Cardiac muscle cell (in vitro differentiated cells and primary cell): Measurements from ENCODE around the gene CADM1. TPM values are rescaled to one million over a fixed set of nuclear protein-coding genes. Genes with fewer than 3 reads are reported as not detected.

ENCODE experiments used
- DNase-seq, 2 donors: peaks; one replicate each; pipeline versions ENCODE4 v3.0.0 to v3.0.0-alpha.2; 2010 to 2017; ENCODE audit warnings: low read depth in 1 of 2, low spot score in 1 of 2
- H3K27ac ChIP-seq: fragments of 200-600 bp; sonication (generic); 2 replicates; pipeline ENCODE4 v1.5.1; 2016
- H3K27me3 ChIP-seq: fragments of 200-600 bp; sonication (generic); 2 replicates; pipeline ENCODE4 v1.6.0; 2016; ENCODE audit warnings: control low read depth
- H3K36me3 ChIP-seq: fragments of 200-600 bp; sonication (generic); 2 replicates; pipeline ENCODE4 v1.5.1; 2016; ENCODE audit warnings: control low read depth
- H3K4me1 ChIP-seq: fragments of 200-600 bp; sonication (generic); 2 replicates; pipeline ENCODE4 v1.8.1; 2017; ENCODE audit warnings: low read depth, mild to moderate bottlenecking, mixed run types
- H3K4me3 ChIP-seq: fragments of 200-600 bp; sonication (generic); 2 replicates; pipeline ENCODE4 v1.5.1; 2016; ENCODE audit warnings: mild to moderate bottlenecking
- H3K9me3 ChIP-seq: fragments of 200-600 bp; sonication (generic); 2 replicates; pipeline ENCODE4 v1.5.1; 2017; ENCODE audit warnings: low read depth, mild to moderate bottlenecking, control low read depth
- polyA plus RNA-seq: library from polyadenylated mRNA; unstranded; fragments of >200 nt; fragmentation: Nextera tagmentation; extraction: Ambion mirVana; gene quantifications from 2 replicates; pipeline ENCODE4 v1.2.1, GENCODE V29; 2016
- total RNA-seq: library from RNA; depleted of rRNA; stranded (reverse); fragments of >200 nt; gene quantifications from 2 replicates; pipeline ENCODE4 v1.2.3, GENCODE V29; 2016
- TF ChIP-seq, protein P1 (sequence below): IDR thresholded peaks from 2 replicates; pipeline ENCODE4 v1.5.1; 2012; ENCODE audit warnings: low read depth, mild to moderate bottlenecking, low read length

Gene CADM1
- total and polyA plus RNA-seq, 2 experiments from 2014 or later = 113 to 149 TPM

DNA sequence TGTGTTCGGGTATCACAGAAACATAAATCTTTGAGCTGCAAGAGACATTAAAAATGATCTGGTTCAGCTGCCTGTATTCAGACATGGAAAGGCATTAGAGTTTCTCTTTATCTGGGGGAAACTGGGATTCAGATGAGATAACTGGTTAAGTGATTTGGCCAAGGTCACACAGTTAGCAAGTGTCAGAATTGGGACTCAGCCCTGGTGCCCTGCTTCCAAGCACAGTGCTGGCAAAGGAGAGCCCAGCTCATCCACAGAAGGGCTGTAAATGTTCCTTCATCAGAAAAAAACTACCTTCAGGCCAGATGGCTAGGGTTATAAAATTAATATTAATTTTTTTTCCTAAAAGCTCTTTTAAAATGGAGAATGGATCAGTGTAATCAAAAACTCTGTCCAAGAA, 20.4 kb upstream of the CADM1 start:
- DNase-seq = no peak
- no peaks in the 10 kb centered on the region for H3K27me3 ChIP-seq
- TF ChIP-seq, protein P1, sequence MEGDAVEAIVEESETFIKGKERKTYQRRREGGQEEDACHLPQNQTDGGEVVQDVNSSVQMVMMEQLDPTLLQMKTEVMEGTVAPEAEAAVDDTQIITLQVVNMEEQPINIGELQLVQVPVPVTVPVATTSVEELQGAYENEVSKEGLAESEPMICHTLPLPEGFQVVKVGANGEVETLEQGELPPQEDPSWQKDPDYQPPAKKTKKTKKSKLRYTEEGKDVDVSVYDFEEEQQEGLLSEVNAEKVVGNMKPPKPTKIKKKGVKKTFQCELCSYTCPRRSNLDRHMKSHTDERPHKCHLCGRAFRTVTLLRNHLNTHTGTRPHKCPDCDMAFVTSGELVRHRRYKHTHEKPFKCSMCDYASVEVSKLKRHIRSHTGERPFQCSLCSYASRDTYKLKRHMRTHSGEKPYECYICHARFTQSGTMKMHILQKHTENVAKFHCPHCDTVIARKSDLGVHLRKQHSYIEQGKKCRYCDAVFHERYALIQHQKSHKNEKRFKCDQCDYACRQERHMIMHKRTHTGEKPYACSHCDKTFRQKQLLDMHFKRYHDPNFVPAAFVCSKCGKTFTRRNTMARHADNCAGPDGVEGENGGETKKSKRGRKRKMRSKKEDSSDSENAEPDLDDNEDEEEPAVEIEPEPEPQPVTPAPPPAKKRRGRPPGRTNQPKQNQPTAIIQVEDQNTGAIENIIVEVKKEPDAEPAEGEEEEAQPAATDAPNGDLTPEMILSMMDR = no peak
- no peaks in the 10 kb centered on the region for H3K4me1 ChIP-seq
- no peaks in the 10 kb centered on the region for H3K9me3 ChIP-seq
- no peak overlapping the region for H3K27ac ChIP-seq
- no peaks in the 10 kb centered on the region for H3K36me3 ChIP-seq
- no peak overlapping the region for H3K4me3 ChIP-seq

DNA sequence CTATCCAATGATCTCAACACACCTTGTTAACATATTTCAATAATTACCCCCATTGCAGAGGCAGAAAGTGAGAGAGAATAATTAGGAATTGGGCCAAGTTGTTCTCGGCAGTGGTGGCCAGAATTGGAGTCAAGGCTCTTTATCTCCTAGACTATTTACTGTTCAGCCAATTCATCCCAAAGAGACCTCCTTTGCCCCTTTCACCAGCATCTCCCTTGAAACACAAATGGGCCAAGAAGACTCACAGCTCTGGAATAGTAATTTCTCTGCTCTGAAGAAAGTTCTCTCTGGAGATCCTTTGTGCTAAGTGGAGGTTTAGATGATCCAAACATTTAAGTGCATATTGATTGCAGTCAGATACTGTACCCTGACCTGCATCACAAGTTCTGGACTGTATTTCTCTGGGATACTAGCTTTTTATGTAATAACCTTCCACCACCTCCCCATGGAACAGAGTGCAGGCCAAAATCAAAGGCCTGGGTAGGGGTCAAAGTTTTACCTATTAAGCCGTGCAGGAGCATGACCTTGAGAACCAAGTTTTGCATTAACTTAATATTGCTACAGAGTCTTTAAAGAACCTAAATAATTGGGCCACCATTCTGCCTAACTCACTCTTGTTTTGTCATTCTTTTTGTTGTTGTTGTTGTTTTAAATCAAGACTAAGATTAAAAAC, 19.6 kb upstream of the CADM1 start:
- TF ChIP-seq, protein P1 = no peak
- no peaks in the 10 kb centered on the region for H3K27me3 ChIP-seq

DNA sequence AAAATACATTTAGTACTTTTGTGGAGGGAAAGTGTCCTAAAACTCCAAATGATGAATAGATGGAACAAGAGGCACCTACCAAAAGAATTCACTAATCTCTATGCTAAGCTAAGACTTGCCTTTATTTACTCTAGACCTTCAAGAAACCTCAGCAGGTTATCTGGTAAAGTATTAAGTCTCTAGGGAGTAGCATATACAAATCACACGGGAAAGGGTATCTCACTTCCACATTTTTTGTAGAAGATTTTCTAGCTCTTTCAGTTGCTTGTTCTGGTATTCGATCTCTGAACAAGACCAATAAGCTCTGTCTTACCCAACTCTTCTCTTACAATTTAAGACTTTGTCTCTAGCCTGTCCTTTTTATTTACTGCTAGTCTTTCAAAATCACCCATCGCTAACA, 18.1 kb upstream of the CADM1 start:
- no peak for DNase-seq

More for the DNA sequence above, 19.6 kb upstream of the CADM1 start:
- Histone ChIP-seq H3K4me1 (no peaks in the 10 kb centered on the region), H3K4me3 (no peak overlapping the region), H3K9me3 (no peaks in the 10 kb centered on the region), H3K36me3 (no peaks in the 10 kb centered on the region), H3K27ac (no peak overlapping the region)
- DNase-seq = no peak

DNA sequence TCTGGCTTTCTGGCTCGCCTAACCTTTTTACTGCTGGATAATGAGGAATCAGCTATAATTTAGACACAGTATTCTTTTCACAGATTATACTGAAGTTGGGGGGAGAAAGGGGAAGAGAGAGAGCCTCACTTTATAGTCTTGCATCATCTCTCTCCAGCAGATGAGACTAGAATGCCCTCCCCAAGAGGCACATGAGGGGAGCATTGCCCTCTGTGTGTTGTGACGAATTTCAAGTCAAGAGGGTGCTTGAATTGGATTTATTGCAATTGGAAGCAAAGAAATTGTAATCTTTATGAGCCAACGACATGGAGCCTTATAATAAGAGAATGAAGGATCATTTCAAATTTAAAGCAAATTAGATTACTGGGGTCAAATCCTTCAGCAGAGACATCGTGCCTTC, 17.6 kb upstream of the CADM1 start:
- TF ChIP-seq, protein P1 = no peak
- Histone ChIP-seq H3K4me1 (no peaks in the 10 kb centered on the region), H3K36me3 (no peaks in the 10 kb centered on the region), H3K9me3 (no peaks in the 10 kb centered on the region), H3K27ac (no peak overlapping the region), H3K27me3 (no peaks in the 10 kb centered on the region), H3K4me3 (no peak overlapping the region)
- no peak for DNase-seq

More for the DNA sequence above, 18.1 kb upstream of the CADM1 start:
- H3K9me3 ChIP-seq = no peaks in the 10 kb centered on the region
- no peak overlapping the region for H3K4me3 ChIP-seq
- TF ChIP-seq, protein P1 = no peak
- no peaks in the 10 kb centered on the region for H3K4me1 ChIP-seq
- H3K36me3 ChIP-seq = no peaks in the 10 kb centered on the region
- no peaks in the 10 kb centered on the region for H3K27me3 ChIP-seq
- H3K27ac ChIP-seq = no peak overlapping the region

DNA sequence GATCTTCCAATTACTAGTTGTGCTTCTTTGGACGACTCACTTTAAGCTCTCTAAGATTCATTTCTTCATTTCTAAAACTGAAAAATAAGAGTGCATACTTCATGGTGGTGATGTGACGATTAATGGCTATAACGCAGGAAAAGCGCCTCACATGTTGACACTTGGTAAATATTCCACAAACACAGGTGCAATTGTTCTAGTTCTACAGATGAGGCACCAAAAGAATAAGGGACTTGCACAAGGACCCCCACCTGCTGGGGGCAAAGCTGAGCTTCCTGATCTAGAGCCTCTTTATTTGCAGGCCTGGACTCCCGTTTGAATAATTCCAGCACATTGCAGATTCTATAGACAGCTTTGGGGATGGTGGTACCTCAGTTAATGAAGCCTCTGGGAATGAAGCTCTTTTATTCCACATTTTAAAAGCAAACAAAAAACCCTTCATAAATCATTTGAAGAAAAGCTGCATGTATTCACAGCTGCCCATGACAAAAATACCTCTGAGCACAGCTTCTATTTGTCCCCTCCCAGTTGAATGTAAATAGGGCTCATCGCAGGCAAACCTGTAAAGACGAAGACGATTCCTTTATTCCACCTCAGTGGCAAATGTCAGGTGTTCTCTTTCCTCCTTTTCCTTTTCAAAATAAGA, 14.9 kb upstream of the CADM1 start:
- no peak for DNase-seq
- TF ChIP-seq, protein P1 = no peak
- H3K4me3 ChIP-seq = no peak overlapping the region
- H3K27me3 ChIP-seq = no peaks in the 10 kb centered on the region
- no peaks in the 10 kb centered on the region for H3K36me3 ChIP-seq
- H3K9me3 ChIP-seq = no peaks in the 10 kb centered on the region
- H3K4me1 ChIP-seq = no peaks in the 10 kb centered on the region
- no peak overlapping the region for H3K27ac ChIP-seq
